ENCODE results near the gene PEX7. TPM values are rescaled to one million over a fixed set of nuclear protein-coding genes. Genes with fewer than 3 reads are reported as not detected.

Gene PEX7
- total and polyA plus RNA-seq, 2 of the 8 experiments (the other 6 are each of a cell fraction or from before 2014, with no cell fraction given), result 6.4 to 11.0 TPM

- H3K14ac ChIP-seq (ENCODE audit: insufficient read length), result no peak overlapping the region
- H4K20me1 ChIP-seq (replicated peaks in 1 of 2; ENCODE audit: control insufficient read depth in 1 of 2, insufficient read depth in 2 of 2, low read length in 2 of 2), result no peaks in the 10 kb centered on the region
- peak in 1 of 2 experiments; percentile 48 for DNase-seq (ENCODE audit: low read depth in 1 of 2, low spot score in 2 of 2)
- peaks cover 0 to 7% (median 3%) of the 10 kb centered on the region in 4 experiments; a peak in 3 of 7 replicates for H3K4me1 ChIP-seq (replicated peaks in 1 of 4; ENCODE audit: control insufficient read depth in 3 of 4, insufficient read depth in 4 of 4, low read length in 3 of 4)
- H3K79me1 ChIP-seq (ENCODE audit: low read depth, low read length), result no peaks in the 10 kb centered on the region; the same call in 1 of the 2 replicates
- no peak overlapping the region for H3K56ac ChIP-seq (replicated peaks; ENCODE audit: insufficient read length, low read depth, low read length)
- H2BK12ac ChIP-seq (ENCODE audit: low read depth, low read length), result peak overlapping the region; percentile 91; the same call in 1 of the 2 replicates
- peaks cover 0 to 16% (median 6%) of the 10 kb centered on the region in 4 experiments; a peak in 4 of 8 replicates for H3K36me3 ChIP-seq (ENCODE audit: control insufficient read depth in 2 of 4, insufficient read depth in 4 of 4, low read length in 3 of 4)
- H2BK120ac ChIP-seq (replicated peaks; ENCODE audit: low read depth, low read length), result no peak overlapping the region
- no peak overlapping the region for H2BK15ac ChIP-seq (ENCODE audit: low read length)
- ChIA-PET POLR2A (ENCODE audit: partially characterized antibody) (interaction anchor here (0.6 to 2.4 kb wide), 4 partner anchors 10 to 33 kb away, joined by 3 to 7 read pairs (median 4); partner anchors contain the start of gene MAP3K5), CTCF (ENCODE audit: partially characterized antibody) (interaction anchor here (0.5 to 0.8 kb wide), 2 partner anchors 11 to 595 kb away, joined by 3 to 4 read pairs; no protein-coding TSS in a partner anchor)
- H2AFZ ChIP-seq (ENCODE audit: low read length), result peak overlapping the region; percentile 95
- H3K9me3 ChIP-seq (ENCODE audit: insufficient read depth in 2 of 2, low read depth in 1 of 2, low read length in 1 of 2), result no peaks in the 10 kb centered on the region
- no peak overlapping the region for H3K4ac ChIP-seq (replicated peaks; ENCODE audit: insufficient read length, low read depth, low read length)
- H4K8ac ChIP-seq (ENCODE audit: extremely low read depth, insufficient read depth, low read length), result peak overlapping the region; percentile 72; the same call in 1 of the 2 replicates
- H3K4me3 ChIP-seq (ENCODE audit: extremely low read depth in 1 of 4, insufficient read depth in 2 of 4, low read depth in 3 of 4, low read length in 4 of 4), result peak overlapping the region; percentile 56 to 81 (median 60)
- FAIRE-seq, result no peak
- H4K5ac ChIP-seq (ENCODE audit: insufficient read length, low read depth, low read length), result peak overlapping the region; percentile 10
- peak overlapping the region; percentile 92 for H2BK5ac ChIP-seq (ENCODE audit: low read depth, low read length)
- WGBS, 2 experiments (ENCODE audit: extremely low coverage in 1 of 2, insufficient coverage in 1 of 2, insufficient read length in 1 of 2, insufficient replicate concordance in 2 of 2, low coverage in 1 of 2, low lambda C conversion rate in 2 of 2, missing lambda C conversion rate in 1 of 2), result 29% methylated on average over 11 of the region's 11 CpGs; no CpG with 5 or more reads in 1 of the 2 experiments
- H3K79me2 ChIP-seq (ENCODE audit: control insufficient read depth in 1 of 2, insufficient read depth in 2 of 2, low read length in 2 of 2), result no peaks in the 10 kb centered on the region; a peak in 1 of 4 replicates
- peak overlapping the region; percentile 84; the same call in 1 of the 2 replicates for H3K27ac ChIP-seq (ENCODE audit: low read depth, low read length)
- H4K91ac ChIP-seq (replicated peaks; ENCODE audit: insufficient read length, low read length), result no peak overlapping the region
- no peak overlapping the region for H2BK20ac ChIP-seq (ENCODE audit: low read length)
- H3K23me2 ChIP-seq (ENCODE audit: low read depth, low read length), result peaks cover 9% of the 10 kb centered on the region; the same call in 1 of the 2 replicates
- peak overlapping the region; percentile 76 to 92 for H3K4me2 ChIP-seq (ENCODE audit: insufficient read depth in 1 of 2, low read depth in 2 of 2, low read length in 2 of 2)
- H3K23ac ChIP-seq (ENCODE audit: insufficient read length), result no peak overlapping the region
- H3K9ac ChIP-seq (replicated peaks in 1 of 4; ENCODE audit: extremely low read depth in 1 of 4, low read depth in 3 of 4, low read length in 3 of 4), result peak overlapping the region; percentile 46 to 91 (median 75)
- H2AK5ac ChIP-seq (ENCODE audit: low read depth, low read length), result no peak overlapping the region
- H3K18ac ChIP-seq (ENCODE audit: extremely low read depth, low read length), result 0 out of 2 replicates have a peak overlapping the region, but pooled peaks have one; percentile 64
- H3K27me3 ChIP-seq (replicated peaks in 1 of 4; ENCODE audit: control insufficient read depth in 3 of 4, extremely low read depth in 1 of 4, insufficient read depth in 3 of 4, low read length in 3 of 4), result no peaks in the 10 kb centered on the region; a peak in 2 of 7 replicates
- TF ChIP-seq SP1 (IDR thresholded peaks at IDR 0.05; ENCODE audit: low read depth, low read length) (no peak), EZH2 (IDR thresholded peaks at IDR 0.05; ENCODE audit: low read depth, low read length, severe bottlenecking) (no peak), SRF (IDR thresholded peaks at IDR 0.05; ENCODE audit: low read depth, low read length) (no peak), SIN3A (conservative IDR thresholded peaks at IDR 0.05 in 1 of 2, IDR thresholded peaks at IDR 0.05 in 1 of 2; ENCODE audit: low read depth in 1 of 2, low read length in 2 of 2) (no peak), KDM1A (IDR thresholded peaks at IDR 0.05; ENCODE audit: borderline replicate concordance, low read length) (no peak), ZNF274 (IDR thresholded peaks at IDR 0.05; ENCODE audit: borderline replicate concordance, extremely low read depth, low read length) (no peak), HDAC2 (IDR thresholded peaks at IDR 0.05; ENCODE audit: borderline replicate concordance in 1 of 2, low read depth in 2 of 2, low read length in 2 of 2) (no peak), YY1 (IDR thresholded peaks at IDR 0.05; ENCODE audit: low read depth, low read length) (no peak), NRF1 (IDR thresholded peaks at IDR 0.05; ENCODE audit: low read depth, low read length) (no peak), HDAC6 (IDR thresholded peaks at IDR 0.05; ENCODE audit: low read depth, low read length) (no peak), JUN (IDR thresholded peaks at IDR 0.05; ENCODE audit: low read depth, low read length) (no peak), PHF8 (conservative IDR thresholded peaks at IDR 0.05; ENCODE audit: low read depth, low read length) (no peak), KDM4A (IDR thresholded peaks at IDR 0.05; ENCODE audit: low read depth, low read length, severe bottlenecking) (no peak)
Observed at GRCh38 chr6:136822046-136822375, 381 bp upstream of the PEX7 start.

Data from H1 (cell line).